ENCODE results near the gene BRMS1.
A peak's percentile ranks its signal among the peaks of the same experiment; 100 is the strongest.
"Not testable (repeated sequence)": the region's sequence is repeated elsewhere in the genome, so short reads cannot be mapped to it uniquely, and the experiment has no call there.

Gene BRMS1, protein sequence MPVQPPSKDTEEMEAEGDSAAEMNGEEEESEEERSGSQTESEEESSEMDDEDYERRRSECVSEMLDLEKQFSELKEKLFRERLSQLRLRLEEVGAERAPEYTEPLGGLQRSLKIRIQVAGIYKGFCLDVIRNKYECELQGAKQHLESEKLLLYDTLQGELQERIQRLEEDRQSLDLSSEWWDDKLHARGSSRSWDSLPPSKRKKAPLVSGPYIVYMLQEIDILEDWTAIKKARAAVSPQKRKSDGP

DNA sequence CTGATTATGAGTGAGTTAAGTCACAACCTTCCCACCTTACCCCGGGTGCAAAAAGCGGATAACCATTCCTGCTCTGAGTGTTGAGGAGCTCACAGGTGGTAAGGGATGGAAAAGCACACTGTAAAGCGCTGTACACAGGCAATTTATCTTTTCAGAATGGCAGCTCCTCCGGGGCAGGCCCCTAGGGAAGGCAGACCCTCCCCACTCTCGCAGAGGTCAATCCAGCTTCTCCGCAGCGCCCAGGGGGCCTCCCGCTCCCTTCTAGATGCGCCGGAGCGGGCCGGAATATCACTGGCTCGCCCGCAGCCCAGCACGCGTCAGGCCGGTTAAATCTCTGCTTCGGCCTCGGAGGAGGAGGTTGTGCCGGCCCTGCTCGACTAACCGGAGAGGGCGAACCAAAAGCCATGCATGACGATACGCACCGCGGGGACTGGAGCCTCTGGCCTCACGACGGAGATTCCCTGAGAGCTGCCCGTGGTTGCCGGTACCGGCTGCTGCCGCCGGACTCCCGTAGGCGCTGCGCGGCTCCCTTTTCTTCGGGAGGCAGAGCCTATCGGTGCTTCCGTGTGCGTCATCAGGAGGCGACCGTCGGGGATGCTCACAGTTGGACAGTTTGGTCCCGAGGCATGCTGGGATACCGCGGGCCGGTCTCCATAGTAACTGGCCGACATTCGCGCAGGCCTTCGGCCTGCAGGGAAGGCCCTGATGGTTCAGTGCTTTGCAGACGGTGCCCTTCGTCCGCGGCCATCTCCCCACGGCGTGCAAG lies at the start of gene BRMS1:
TSS of gene BRMS1 (minus strand) at position 555 of the 766 bp plus-strand sequence. CDS start 2,870 bp downstream, outside the sequence.
- peak; percentile 96 for DNase-seq

DNA sequence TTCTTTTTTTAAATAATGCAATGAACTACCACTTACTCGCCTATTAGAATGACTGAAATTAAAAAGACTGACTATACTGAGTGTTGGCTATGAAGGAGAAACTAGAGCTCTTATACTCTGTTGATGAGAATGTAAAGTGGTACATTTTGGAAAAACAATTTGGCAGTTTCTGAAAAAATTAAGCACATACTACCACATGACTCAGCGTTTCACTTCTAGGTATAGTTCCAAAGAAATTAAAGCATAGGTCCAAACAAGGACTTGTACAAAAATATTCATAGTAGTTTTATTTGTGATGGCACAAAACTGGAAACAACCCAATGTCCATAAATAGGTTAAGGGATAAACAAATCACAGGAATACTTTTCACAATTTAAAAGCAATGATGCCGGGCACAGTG lies 49.0 kb upstream of the BRMS1 start:
- DNase-seq: no peak

DNA sequence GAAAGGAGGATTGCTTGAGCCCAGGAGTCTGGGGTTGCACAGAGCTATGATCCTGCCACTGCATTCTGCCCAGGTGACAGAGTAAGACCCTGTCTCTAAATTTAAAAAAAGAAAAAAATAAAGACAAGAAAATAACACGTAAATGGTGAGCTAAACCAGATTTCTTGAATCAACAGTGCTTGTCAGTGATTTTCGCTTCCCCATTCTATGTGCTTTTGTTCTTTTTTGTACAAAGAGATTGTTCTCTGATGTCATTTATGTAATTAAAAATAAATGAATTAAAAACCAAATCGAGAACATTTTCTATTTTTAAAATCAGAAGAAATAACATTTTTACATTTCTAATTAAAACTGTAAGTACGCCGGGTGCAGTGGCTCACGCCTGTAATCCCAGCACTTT lies 46.4 kb upstream of the BRMS1 start:
- DNase-seq: no peak

DNA sequence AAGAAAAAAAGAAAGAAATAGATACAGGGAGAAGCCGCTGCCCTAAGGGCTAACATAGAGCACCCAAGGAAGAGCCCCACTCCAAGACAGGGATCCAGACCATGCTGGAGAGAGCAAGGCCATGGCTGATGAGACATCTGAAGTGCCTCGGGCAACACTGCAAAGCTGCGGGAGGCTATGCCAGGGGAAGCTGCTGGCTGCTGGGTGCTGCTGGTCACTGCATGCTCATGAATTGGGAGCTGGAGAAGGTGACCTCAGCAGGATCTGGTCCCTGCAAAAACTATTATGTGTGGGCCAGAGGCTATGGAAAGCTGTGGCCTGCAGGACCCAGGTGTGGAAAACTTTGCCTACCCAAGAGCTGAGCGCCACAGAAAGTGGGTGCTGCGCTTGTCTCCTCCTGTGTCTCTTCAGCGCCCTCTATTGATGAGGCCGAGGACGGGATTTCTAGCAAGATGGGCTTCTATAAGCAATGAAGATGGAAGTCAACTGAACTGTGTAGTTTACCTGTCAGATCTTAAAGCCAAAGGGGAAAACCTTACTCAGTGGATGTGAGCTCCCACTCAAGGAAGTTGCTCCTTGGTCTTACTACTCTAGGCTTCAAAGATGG lies 44.0 kb upstream of the BRMS1 start:
- peak; percentile 80 for DNase-seq

DNA sequence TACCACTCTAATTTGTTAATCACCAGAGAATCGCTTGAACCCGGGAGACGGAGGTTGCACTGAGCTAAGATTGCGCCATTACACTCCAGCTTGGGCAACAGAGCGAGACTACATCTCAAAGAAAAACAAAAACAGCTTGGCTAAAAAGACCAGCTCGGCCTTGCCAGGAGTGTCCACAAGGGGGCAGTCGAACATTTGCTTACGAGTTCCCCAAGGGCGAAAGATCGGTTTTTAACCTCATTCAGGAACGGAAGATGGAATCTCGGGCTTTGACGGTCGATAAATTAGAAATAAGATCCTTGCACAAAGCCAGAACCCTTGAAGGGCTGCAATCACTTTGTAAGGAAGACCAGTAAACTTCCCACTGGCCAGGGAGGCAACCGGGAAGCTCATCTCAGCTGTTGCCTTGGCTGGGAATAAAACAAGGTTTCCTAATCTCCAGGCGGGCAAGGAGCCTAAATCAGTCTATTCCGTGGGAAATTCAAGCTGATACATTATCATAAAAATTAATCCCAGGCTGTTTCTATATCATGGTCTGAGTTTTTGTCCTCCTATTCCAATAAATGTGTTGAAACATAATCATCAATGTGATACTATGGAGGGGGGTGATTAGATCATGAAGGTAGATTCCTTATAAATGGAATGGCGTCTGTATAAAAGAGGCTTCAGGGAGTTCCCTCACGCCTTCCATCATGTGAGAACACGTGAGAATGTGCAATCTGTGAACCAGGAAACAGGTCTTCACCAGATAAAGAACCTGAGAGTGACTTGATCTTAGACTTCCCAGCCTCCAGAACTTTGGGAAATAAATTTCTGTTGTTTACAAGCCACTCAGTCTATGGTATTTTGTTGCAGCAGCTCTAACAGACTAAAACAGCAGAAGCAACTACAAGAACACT lies 41.5 kb upstream of the BRMS1 start:
- DNase-seq: peak; percentile 82

DNA sequence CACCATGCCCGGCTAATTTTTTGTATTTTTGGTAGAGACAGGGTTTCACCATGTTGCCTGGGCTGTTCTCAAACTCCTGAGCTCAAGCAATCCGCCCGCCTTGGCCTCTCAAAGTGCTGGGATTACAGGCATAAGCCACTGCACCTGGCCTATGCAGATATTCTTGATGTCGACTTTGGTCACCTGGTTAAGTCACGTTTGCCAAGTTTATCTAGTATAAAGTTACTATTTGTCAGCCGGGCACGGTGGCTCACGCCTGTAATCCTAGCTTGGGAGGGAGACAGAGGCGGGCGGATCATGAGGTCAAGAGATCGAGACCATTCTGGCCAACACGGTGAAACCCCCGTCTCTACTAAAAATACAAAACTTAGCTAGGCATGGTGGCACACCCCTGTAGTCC lies 39.4 kb upstream of the BRMS1 start:
- not testable (repeated sequence) for DNase-seq

DNA sequence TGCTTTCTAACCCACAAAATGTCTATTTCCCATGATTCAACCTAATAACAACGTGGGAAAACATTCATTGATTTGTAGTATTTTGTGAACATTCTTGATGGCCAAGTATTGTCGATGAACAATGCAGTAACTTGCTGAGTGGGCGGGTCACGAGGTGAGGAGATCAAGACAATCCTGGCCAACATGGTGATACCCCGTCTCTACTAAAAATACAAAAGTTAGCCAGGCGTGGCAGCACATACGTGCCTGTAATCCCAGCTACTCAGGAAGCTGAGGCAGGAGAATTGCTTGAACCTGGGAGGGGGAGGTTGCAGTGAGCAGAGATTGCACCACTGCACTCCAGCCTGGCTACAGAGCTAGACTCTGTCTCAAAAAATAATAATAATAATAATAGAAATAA lies 35.4 kb upstream of the BRMS1 start:
- DNase-seq: not testable (repeated sequence)

DNA sequence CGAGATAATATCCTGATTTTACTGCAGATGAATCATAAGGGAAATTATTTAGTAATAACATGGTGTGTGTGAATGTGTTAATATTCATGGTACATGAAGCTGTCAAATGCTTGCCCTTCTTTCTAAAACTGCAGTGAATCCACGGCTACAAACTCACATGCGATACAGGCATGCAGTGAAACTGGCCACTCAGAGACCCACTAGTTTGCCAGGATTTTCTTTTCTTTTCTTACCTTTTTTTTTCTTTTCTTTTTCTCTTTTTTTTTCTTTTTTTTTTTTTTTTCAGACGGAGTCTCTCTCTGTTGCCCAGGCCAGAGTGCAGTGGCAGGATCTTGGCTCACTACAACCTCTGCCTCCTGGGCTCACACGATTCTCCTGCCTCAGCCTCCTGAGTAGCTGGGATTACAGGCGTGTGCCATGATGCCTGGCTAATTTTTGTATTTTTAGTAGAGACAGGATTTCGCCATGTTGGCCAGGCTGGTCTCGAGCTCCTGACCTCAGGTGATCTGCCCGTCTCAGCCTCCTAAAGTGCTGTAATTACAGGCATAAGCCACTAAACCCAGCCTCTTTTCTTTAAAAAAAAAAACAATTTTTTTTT lies 28.9 kb upstream of the BRMS1 start:
- not testable (repeated sequence) for DNase-seq

DNA sequence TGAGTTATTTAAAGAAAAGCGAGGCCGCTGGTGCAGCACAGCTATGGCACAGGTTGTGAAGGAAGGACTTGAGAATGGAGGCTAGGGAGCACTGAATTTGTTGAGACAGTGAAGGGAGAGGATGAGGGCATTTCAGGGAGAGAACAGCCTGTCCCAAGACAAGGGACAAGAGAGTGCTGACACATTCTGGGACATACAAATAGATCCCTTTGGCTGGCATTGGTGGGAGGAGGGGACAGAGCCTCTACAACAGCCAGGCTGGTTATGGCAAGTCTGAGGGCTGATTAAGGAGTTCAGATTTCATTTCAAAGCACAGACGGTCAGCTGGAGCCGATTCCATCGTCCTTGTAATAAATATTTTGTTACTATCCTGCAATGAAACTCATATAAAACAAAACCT lies 28.4 kb upstream of the BRMS1 start:
- no peak for DNase-seq

DNA sequence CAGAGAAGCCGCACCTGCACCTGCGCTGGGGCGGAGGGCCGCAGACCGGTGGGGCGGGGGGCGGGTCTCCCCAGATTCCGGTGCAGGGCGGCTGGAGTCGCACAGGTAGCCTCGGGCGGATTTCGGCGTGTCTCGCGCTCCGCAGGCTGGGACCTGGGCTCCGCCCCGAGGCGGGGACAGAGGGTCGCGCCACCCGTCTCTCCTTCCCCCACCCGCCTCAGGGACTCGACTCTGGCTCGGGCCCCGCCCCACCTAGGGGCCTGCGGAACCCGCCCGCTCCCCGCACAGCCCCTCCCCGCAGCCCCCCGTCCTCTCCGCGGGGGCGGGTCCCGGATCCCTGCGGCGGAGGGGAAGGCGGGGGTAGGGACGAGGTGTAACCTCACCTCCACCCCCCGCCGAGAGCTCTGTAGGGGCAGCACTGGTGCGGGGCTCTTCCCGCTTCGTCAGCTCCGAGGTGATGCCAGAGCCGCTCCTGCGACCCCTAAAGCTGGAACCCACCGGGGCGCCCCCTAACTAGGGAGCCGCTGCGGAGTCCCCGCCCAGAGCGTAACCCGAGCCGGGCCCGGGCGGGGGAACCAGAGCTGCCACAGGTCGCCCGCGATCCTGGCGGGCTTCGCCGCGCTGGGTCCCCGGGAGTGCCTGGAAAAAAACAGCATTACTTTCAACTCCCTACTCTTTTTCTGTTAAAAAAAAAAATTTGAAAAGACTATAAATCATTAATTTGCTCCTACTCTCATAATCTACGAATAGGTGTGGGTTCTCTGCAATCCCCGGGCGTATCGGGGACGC lies 26.9 kb upstream of the BRMS1 start, which contains the start of gene SLC29A2:
TSS of gene SLC29A2 (minus strand) at position 134 of the 789 bp plus-strand sequence. CDS start 169 bp downstream, outside the sequence.
- DNase-seq: peak; percentile 83

DNA sequence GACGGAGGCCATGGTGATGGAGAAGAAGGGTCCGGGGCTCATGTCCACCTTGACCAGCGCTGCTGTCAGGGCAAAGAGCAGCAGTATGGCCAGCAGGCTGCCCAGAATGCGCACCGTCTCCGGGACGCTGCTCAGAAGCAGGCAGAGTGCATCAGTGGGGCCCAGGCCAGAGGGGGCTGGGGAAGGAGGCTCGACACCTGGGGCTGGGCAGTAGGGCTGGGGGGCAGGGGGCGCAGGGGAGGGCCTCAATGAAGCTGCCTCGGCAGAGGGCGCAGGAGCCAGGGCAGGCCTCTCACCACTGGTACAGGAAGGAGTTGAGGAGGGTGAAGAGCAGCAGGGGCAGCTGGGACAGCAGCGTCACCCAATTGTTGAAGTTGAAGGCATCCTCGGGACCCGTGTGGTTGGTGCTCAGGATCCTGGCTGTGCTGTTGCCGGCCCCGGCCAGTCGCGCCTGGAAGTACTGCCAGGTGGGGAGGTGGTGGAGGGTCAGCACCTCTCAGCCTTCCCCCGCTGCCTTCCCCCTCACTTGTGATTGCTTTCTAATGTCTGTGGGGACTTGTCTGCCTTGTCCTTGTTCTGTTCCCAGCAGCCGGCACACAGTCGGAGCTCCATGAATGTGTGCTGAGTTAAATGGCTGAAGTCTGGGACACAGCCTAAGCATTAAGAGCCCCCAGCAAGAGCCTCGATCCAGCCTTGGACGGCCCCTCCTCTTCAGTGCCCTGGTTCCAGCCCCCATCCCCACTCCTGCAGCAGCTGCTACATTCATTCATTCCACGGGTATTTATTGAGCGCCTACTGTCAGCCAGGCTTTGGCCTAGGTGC lies 24.4 kb upstream of the BRMS1 start:
- no peak for DNase-seq

DNA sequence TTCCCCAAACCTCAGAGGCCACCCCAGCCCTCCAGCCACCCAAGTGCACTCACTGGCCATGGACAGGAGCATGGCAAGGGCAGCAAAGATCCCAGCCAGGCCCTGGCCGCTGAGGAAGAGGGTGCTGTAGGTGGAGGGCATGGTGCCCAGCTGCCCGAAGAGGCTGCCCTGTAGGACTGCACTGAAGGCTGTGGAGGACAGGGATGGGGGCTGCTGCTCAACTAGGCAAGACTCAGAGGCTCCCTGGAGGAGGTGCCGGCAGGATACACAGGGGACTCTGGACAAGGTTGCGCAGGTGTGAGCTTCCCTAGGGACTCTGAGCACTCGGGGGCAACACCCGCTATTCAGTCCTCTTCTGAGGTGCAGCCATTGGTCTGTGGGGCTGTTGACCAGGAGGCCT lies 23.6 kb upstream of the BRMS1 start:
- no peak for DNase-seq

DNA sequence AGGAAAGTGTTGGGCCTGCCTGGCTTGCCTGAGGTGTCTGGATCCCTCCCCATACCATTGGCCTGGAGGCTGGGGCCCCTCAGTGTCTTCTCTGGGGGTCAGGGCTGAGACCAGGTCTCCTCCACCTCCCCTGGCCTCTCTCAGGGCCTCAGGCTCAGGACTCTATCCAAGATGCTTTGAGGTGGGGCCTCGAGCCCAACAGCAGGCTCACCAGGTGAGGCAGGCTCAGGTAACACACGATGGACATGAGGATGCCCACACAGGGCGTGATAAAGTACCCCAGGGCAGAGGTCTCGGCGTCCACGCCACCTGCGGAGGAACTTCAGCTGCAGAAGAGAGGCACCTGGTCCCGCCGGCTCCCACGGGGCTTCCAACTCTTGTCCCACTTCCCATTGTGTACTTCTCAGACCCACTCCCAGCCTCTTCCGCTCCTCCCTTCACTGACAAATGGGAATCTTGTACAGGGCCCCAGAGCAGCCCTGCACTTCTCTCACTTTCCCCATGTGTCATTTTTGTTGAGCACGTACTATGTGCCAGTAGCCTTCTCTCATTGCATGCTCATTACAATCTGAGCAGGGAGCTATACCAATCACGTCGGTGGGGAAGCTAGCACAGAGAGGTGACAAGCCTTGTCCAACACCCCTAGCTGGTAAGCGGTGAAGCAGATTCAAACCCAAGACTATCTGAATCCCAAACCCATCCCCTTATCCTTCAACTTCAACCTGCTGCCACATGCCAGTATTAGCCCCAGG lies 22.8 kb upstream of the BRMS1 start:
- DNase-seq: no peak

DNA sequence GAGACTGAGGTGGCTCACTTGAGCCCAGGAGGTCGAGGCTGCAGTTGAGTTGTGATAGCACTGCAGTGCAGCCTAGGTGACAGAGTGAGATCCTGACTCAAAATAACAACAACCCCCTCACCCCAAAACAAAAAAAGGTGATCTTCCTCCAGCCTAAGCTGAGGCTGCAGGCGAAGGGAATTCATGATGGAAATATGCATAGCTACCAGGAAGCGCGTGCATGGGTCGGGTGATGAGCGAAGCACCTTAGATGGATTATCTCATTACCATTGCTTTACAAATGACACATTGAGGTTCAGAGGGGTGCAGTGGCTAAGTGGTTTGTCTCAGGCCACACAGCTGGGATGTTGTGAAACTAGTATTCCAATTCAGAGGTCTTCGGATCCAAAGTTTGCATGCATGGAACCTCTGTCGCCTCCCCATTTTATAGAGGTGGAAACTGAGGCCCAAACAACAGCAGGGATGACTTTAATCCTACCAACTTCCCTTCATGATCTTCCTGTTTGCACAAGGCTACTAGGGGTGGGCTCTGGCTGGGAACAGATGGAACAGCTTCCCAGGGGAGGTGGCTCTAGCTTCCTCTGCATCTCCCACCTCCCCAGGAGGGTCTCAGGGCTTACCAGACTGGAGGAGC lies 22.1 kb upstream of the BRMS1 start:
- no peak for DNase-seq

DNA sequence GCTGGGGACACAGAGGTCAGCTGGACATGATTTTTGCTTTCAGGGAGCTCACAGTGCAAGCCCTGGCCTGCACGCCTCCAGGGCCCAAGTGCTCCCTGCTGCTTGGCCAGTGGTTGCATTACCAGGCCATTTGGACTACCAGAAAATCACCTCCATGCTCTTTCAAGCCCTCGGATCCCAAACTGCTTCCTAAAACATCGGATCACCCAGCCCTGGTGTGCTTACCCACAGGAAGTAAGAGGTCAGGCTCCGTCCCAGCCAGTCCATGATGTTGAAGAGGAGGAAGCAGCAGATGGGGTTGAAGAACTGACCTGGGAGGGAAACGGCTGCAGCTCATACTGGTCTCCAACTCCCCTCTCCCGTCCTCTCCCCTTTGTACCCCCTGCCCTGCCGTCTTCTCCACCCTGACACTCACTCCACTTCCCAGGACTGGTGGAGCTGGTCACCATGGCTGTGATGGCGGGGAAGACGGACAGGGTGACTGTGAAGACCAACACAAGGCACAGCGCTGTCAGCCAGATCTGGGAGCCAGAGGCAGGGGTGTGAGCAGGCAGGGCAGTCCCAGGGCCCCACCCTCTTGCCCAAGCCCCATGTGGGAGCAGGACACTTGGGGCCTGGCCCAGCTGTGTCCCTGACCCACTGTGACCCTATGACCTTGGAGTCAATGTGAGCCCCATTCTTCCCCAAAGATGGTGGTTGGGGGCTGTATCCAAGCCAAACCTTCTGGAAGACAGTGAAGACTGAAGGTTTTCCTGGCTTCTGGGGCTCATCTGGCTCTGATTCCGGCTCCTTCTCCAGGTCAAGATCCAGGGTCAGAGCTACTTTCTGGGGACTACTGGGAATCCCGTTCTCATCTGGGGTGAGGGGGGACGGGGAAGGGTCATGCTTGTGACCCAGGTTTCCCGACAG lies 21.1 kb upstream of the BRMS1 start:
- no peak for DNase-seq

DNA sequence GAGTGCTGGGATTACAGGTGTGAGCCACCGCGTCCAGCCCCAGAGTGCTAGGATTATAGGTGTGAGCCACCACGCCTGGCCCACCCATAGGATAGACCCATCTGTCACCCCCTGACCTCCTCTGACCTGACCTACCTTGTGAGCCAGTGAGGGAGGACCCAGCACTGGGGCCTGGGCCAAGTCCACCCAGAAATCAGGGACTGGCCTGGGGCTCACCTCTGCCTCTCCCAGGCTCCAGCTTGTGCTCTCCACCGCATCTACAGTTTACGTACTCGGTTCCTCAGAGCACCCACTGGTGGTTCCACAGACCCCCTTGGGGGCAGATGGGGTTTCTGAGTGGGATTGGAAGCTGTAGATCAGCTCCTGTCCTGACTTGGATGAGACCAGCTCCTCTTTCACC lies 20.3 kb upstream of the BRMS1 start:
- DNase-seq: no peak

DNA sequence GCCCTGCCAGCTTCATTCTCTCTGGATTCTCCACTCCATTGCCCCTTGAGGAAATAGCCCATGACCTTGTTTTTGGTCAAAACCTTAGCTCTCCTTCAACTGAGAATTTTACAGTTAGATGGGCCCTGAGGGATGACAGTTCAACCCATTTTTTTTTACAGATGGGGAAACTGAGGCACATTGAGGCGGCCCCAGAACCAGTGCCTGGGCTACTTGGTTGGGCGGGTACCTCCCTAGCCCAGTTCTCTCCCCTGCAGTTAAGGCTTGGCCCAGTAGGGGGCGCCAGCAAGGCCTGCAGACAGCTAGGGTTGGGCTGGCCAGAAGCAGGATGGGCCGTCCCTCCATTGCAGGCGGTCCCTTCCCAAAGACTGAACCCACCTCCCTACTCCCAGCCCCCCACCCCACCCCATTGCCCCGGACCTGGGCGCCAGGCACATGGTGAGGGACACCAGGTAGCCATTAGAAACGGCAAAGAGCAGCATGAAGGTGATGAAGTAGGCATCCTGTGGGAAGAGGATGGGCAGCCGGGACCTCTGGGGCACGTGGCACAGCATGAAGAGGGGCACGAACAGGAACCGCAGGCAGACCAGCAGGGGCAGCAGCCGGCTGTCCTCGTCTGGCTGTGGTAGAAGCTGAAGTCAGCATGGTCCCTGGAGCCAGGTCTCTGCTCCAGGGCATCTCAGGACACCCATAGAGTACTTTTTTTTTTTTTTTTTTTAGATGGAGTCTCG lies 19.1 kb upstream of the BRMS1 start:
- peak; percentile 67 for DNase-seq

DNA sequence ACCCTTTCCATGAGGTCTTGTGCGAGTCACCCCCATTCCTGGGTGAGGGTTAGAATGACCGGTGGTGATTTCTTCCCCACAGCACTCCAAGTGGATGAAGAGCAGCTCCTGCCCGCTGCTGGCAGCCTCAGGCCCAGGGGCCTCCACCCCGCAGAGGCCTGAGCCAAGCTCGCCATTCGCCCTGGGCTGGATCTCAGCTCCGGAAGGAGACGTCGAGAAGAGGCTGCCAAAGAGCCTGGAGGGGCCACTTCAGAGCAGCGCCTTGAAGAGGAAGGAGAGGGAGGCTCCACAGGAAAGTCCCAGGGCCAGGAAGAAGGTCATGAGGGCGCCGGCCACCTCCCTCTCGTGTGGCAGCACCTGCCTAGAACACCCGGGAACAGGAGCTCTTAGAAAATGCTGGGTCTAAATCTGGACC lies 18.3 kb upstream of the BRMS1 start:
- DNase-seq: no peak
